Neutrophil (primary cell): Measurements from ENCODE around the gene BCAP31.
"Not testable (repeated sequence)": the region's sequence is repeated elsewhere in the genome, so short reads cannot be mapped to it uniquely, and the experiment has no call there.

Source experiments
- H3K27ac ChIP-seq: fragments of 200-600 bp; sonication (generic); 2 replicates; pipeline ENCODE4 v1.5.1; 2016; ENCODE audit warnings: mild to moderate bottlenecking, moderate library complexity
- H3K27me3 ChIP-seq: fragments of 200-600 bp; sonication (generic); 2 replicates; pipeline ENCODE4 v1.6.0; 2016; ENCODE audit warnings: mild to moderate bottlenecking
- H3K36me3 ChIP-seq: fragments of 200-600 bp; sonication (generic); 2 replicates; pipeline ENCODE4 v1.5.1; 2017
- H3K4me1 ChIP-seq, 2 experiments: fragments of 200-600 bp in 1 of 2; sonication (generic) in 1 of 2; 1 replicate in 1 of 2; 2 replicates in 1 of 2; pipeline versions ENCODE4 v1.5.1 to v1.6.1; 2013 to 2016; ENCODE audit warnings: low read depth in 1 of 2, low read length in 1 of 2, mild to moderate bottlenecking in 1 of 2, moderate library complexity in 1 of 2; ENCODE audit not compliant: control insufficient read depth in 1 of 2, insufficient read depth in 1 of 2
- H3K4me3 ChIP-seq, 2 experiments: fragments of 200-600 bp in 1 of 2; sonication (generic) in 1 of 2; 1 replicate in 1 of 2; 2 replicates in 1 of 2; pipeline ENCODE4 v1.5.1; 2013 to 2016; ENCODE audit warnings: low read depth in 1 of 2, low read length in 1 of 2, mild to moderate bottlenecking in 1 of 2, moderate library complexity in 1 of 2
- H3K9me3 ChIP-seq: fragments of 200-600 bp; sonication (generic); 2 replicates; pipeline ENCODE4 v1.5.1; 2016
- TF ChIP-seq, protein P1 (sequence below): fragments of 200-600 bp; sonication (generic); IDR thresholded peaks from 2 replicates; pipeline ENCODE4 v1.5.1; 2016; ENCODE audit warnings: antibody characterized with exemption

Gene BCAP31

DNA sequence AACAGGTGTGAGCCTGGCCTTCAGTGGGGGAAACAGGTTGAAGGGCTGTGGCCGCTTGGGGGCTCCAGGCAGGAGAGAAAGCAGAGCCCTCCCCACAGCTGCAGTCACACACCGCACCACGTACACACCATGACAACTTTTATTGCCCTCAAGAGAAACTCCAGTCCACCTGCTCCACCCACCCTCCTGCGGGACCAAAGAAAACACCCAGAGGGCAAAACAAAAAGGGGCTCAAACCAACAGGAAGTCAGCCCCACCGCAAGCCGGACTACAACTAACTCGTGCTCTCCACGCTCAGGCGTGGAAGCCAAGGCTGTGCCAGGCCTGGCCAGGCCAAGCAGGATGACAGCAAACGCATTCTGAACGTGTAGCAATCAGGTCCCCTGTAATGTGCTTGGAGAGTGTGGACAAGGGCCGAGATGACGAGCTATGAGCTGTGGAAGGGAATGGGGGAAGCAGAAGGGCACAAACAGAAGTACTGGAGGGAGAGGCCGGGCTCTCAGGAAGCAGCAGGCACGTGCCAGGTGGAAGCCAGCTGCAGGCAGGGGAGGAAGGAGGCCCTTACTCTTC is 23.7 kb downstream of the BCAP31 start:
- no peaks in the 10 kb centered on the region for H3K4me1 ChIP-seq
- no peak overlapping the region for H3K27ac ChIP-seq
- TF ChIP-seq, protein P1, sequence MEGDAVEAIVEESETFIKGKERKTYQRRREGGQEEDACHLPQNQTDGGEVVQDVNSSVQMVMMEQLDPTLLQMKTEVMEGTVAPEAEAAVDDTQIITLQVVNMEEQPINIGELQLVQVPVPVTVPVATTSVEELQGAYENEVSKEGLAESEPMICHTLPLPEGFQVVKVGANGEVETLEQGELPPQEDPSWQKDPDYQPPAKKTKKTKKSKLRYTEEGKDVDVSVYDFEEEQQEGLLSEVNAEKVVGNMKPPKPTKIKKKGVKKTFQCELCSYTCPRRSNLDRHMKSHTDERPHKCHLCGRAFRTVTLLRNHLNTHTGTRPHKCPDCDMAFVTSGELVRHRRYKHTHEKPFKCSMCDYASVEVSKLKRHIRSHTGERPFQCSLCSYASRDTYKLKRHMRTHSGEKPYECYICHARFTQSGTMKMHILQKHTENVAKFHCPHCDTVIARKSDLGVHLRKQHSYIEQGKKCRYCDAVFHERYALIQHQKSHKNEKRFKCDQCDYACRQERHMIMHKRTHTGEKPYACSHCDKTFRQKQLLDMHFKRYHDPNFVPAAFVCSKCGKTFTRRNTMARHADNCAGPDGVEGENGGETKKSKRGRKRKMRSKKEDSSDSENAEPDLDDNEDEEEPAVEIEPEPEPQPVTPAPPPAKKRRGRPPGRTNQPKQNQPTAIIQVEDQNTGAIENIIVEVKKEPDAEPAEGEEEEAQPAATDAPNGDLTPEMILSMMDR, result no peak
- no peaks in the 10 kb centered on the region for H3K9me3 ChIP-seq
- H3K27me3 ChIP-seq, result no peaks in the 10 kb centered on the region
- no peak overlapping the region for H3K4me3 ChIP-seq
- peaks cover 88% of the 10 kb centered on the region for H3K36me3 ChIP-seq

DNA sequence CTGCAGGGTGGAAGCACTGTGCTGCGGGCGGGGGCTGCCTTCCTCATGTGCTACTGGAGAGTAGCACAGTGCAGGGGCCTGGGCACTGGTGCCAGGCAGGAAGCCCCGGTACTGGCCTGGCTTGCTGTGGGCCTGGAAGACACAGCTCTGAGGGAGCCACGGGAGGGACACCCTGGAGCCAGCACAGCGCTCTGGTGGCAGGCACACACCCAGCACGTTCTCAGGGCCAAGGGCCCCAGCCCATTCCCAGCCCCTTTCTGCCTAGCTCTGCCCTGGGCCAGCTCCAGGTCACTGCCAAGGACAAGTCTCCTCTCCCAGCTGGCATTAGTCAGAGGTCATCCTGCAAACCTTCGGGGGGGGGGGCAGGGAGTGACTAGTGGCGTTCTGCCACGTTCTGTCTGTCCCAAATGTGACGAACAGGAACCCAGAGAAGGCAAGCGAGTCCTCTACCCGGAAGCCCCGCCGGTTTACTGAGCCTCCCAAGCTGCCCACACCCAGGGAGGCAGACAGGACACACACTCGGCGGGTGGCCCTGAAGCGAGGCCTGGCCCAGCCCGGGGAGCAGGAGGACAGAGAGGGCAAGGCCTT is 24.3 kb downstream of the BCAP31 start:
- not testable (repeated sequence) for H3K4me1 ChIP-seq, H3K27ac ChIP-seq, H3K9me3 ChIP-seq, H3K4me3 ChIP-seq, H3K27me3 ChIP-seq
- H3K36me3 ChIP-seq, result peaks cover 86% of the 10 kb centered on the region

DNA sequence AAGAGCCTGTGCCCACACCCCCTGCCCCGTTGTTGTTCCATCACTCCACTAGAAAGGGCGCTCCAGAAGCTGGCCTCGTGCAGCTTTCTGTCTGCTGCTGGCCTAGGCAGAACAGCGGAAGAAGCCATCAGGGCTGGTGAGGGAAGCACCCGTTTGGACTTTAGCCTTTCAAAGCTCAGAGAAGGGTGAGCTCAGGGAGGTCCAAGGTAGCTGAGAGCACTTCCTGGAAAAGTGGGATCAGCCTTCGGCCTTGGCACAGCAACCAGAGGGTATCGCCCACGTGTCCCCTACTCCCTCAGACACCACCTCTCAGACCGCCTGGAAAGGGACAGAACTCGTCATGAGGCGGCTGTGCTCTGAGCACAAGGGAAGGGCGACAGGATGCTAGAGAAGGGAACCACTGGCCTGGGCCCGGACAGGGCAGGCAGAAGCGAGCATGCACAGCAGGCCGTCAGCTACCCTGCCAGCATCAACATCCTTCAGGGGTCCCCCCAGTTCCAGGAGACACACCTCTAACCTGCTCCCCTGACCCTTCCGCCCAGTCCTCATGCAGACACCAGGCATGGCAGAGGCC is 24.9 kb downstream of the BCAP31 start:
- H3K36me3 ChIP-seq, result peaks cover 86% of the 10 kb centered on the region
- not testable (repeated sequence) for H3K27ac ChIP-seq, H3K9me3 ChIP-seq

DNA sequence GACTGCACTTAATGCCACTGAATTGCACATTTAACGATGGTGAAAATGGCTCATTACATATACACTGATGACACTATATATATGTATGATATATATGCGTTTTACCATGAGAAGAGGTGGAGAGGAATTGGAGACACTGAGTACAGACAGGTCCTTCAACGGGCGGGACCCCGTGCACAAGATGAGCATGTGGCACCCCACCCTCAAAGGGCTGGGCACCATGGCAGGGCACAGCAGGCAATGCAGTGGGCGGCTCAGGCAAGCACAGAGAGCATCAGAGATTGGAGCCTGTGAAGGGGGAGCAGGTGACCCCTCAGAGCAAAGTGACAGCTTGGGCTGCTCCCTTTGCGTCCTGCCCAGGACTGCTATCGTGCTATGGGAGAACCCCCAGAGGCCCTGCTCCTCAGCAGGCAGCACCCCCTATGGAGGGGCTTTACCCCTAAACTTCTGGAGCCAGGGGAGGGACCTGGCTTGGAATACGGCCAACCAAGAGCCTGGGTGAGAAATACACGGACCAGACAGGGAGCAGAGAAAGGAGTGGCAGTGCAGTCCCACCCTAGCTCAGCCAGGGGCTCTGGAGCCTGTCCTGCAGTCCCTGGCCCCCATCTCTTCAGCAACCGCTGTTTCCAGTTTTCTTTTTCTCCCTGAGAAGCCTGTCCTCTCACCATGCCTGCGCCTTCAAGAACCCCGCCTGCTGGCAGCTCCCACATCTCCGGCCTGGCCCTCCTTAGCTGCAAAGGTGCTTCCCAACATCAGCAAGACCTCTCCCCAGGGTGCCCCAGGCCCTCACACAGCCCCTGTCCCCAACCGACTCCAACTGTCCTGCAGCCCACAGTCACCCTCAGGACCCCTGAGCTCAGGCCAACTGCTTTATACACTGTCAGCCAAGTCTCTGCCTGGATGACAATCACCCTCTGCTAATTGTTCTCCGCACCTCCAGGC is 26.0 kb downstream of the BCAP31 start:
- Histone ChIP-seq H3K9me3 (no peaks in the 10 kb centered on the region), H3K36me3 (peaks cover 80% of the 10 kb centered on the region), H3K27me3 (no peaks in the 10 kb centered on the region), H3K4me3 (no peak overlapping the region), H3K27ac (no peak overlapping the region), H3K4me1 (no peaks in the 10 kb centered on the region)
- TF ChIP-seq, protein P1, result no peak

More for the DNA sequence above, 24.9 kb downstream of the BCAP31 start:
- not testable (repeated sequence) for H3K4me3 ChIP-seq, H3K27me3 ChIP-seq, H3K4me1 ChIP-seq

DNA sequence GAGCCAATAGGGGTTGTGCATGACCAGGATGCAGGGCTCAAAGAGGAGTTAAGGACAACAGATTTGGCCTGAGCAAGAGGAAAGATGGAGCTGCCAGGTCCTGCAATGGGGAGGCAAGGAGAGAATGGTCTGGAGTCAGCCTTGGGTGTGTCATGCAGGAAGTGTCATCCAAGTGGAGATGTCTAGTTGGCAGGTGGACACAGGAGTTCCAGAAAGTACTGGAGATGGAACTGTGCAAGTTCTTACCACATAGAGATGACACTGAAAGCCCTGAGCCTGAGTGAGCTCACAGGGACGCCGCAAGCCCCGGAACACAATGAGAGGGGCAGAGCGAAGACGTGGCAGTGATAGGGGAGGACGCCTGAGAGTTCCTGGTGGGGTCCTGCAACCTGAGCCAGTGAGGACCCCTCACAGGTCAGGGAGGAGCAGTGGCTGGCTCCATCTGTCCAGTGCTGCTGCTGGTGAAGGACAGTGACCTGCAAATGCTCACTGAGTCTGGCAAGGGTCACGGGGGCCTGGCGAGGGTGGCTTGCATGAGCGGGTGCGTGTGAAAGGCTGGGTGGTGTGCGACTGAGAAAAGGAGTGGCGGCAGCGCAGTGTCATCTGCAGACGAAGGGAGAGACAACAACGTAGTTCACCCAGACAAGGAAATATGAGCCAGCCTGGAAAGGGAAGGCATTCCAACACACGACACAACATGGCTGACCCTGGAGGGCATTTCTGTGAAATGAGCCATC is 27.0 kb downstream of the BCAP31 start:
- H3K9me3 ChIP-seq, H3K4me3 ChIP-seq, H3K27me3 ChIP-seq, H3K27ac ChIP-seq, H3K4me1 ChIP-seq: not testable (repeated sequence)
- H3K36me3 ChIP-seq, result peaks cover 69% of the 10 kb centered on the region

DNA sequence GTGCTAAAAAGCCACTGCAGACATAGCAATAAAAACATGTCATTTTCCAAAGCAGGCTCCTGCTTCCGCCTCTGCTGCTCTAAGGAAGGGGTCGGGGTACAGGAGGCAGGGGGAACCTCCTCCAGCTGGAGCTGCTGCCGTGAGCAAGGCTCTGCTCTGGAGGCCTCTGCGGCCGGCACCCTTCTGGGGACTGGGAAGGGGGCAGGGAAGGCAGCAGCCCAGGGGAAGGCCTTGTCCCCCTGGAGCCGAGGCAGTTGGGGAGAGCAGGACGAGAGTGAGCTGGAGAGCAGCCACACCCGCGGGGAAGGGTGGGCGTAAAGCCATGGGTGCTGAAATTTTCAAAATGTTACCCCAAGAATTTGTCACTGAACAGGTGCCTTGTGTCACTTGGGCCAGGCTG is 27.6 kb downstream of the BCAP31 start:
- H3K27ac ChIP-seq, H3K4me1 ChIP-seq, H3K4me3 ChIP-seq, H3K9me3 ChIP-seq: not testable (repeated sequence)
- peaks cover 12% of the 10 kb centered on the region for H3K27me3 ChIP-seq
- H3K36me3 ChIP-seq, result peaks cover 65% of the 10 kb centered on the region

DNA sequence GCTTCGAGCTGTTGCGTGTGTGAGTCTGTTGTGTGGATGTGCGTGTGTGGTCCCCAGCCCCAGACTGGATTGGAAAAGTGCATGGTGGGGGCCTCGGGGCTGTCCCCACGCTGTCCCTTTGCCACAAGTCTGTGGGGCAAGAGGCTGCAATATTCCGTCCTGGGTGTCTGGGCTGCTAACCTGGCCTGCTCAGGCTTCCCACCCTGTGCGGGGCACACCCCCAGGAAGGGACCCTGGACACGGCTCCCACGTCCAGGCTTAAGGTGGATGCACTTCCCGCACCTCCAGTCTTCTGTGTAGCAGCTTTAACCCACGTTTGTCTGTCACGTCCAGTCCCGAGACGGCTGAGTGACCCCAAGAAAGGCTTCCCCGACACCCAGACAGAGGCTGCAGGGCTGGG is 28.1 kb downstream of the BCAP31 start:
- H3K4me3 ChIP-seq, result no peak overlapping the region
- no peak overlapping the region for H3K27ac ChIP-seq
- H3K27me3 ChIP-seq, result peaks cover 16% of the 10 kb centered on the region
- H3K9me3 ChIP-seq, result no peaks in the 10 kb centered on the region
- H3K36me3 ChIP-seq, result peaks cover 61% of the 10 kb centered on the region
- no peaks in the 10 kb centered on the region for H3K4me1 ChIP-seq
- TF ChIP-seq, protein P1, result no peak
